Measurements from ENCODE around the gene C11orf86.

DNA sequence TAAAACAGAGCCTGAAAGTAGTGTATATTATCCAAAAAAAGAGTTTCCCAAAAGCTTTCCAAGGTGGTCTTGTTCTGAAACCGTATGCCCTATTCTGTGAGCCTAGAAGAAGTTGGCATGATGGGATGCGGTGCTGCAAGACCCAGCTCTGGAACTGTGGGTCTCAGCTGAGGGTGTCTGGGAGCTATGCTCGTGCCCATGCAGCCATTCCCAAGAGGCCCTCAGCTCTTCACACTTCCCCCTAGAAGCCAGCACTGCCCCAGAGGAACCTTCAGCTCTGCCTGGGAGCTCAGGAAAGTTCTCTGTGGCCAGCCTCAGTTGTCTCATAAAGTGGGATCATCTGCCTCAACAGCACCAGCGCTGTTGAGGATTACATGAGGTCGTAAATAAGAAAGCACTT is 41.4 kb downstream of the C11orf86 start:
- TF ChIP-seq POLR2AphosphoS5 (IDR thresholded peaks at IDR 0.05; ENCODE audit: borderline replicate concordance, low read depth, low read length) (no peak), EZH2 (IDR thresholded peaks at IDR 0.05) (no peak), FOXP2 (optimal IDR thresholded peaks at IDR 0.05; ENCODE audit: control extremely low read depth, extremely low read length, insufficient read depth) (no peak)

Measured in SK-N-MC (cell line).